Coronary artery (tissue), 2 donors: ENCODE measurements around the gene MUS81.

Source experiments
- DNase-seq: peaks from one replicate; pipeline ENCODE4 v3.0.0-alpha.2; 2017; ENCODE audit warnings: low spot score
- H3K27ac ChIP-seq, 2 donors: fragments of 200-600 bp; sonication (generic); one replicate each; pipeline ENCODE4 v1.5.1; 2016 to 2019
- H3K4me3 ChIP-seq: fragments of 200-600 bp; sonication (generic); 2 replicates; pipeline ENCODE4 v1.5.1; 2016; ENCODE audit warnings: mild to moderate bottlenecking, moderate library complexity
- CTCF ChIP-seq: fragments of 200-600 bp; sonication (generic); IDR thresholded peaks from one replicate; pipeline ENCODE4 v1.5.1; 2019; ENCODE audit warnings: antibody characterized with exemption

Gene MUS81

GRCh38 chr11:65857853-65858680 lies 2.2 kb upstream of the MUS81 start, which contains the start of gene CFL1:
CFL1 (minus strand) TSS chr11:65858180; CDS start chr11:65858099, 81 bp downstream.
- DNase-seq = peak; percentile 100
- Histone ChIP-seq H3K4me3 (peak within 1 kb of the TSS; percentile 98), H3K27ac (peak within 1 kb of the TSS; percentile 92 to 100)
- TF ChIP-seq CTCF = no peak

GRCh38 chr11:65858681-65859087 lies 1.5 kb upstream of the MUS81 start:
- no peak for TF ChIP-seq CTCF
- Histone ChIP-seq H3K27ac (peak overlapping the region; percentile 92 to 100), H3K4me3 (peak overlapping the region; percentile 98)
- DNase-seq = no peak

- Histone ChIP-seq H3K27ac (peak overlapping the region; percentile 92 to 100), H3K4me3 (peak overlapping the region; percentile 98)
- DNase-seq = peak; percentile 100
- no peak for TF ChIP-seq CTCF
These were observed 980 bp upstream of the MUS81 start for GRCh38 chr11:65859095-65859811.

- no peak for TF ChIP-seq CTCF
These were observed 388 bp upstream of the MUS81 start for GRCh38 chr11:65859812-65860277.

GRCh38 chr11:65861165-65861505 lies 902 bp downstream of the MUS81 start:
- peak overlapping the region; percentile 92 to 100 for H3K27ac ChIP-seq
- DNase-seq = peak; percentile 80
- no peak for TF ChIP-seq CTCF

More at GRCh38 chr11:65859812-65860277, 388 bp upstream of the MUS81 start:
- no peak for DNase-seq
- Histone ChIP-seq H3K27ac (peak overlapping the region; percentile 92 to 100), H3K4me3 (peak overlapping the region; percentile 98)

GRCh38 chr11:65861533-65862183 lies 1.4 kb downstream of the MUS81 start:
- no peak for TF ChIP-seq CTCF
- Histone ChIP-seq H3K27ac (peak overlapping the region; percentile 92 to 100), H3K4me3 (peak overlapping the region; percentile 98)
- no peak for DNase-seq

More at GRCh38 chr11:65861165-65861505, 902 bp downstream of the MUS81 start:
- H3K4me3 ChIP-seq = peak overlapping the region; percentile 98
